GM21381 (cell line): Measurements from ENCODE around the gene SMC3.
"Not testable (repeated sequence)": the region's sequence is repeated elsewhere in the genome, so short reads cannot be mapped to it uniquely, and the experiment has no call there.

Experiments
- ATAC-seq: cut with Tn5 transposase; IDR thresholded peaks from one replicate; pipeline ENCODE4 v1.9.1; 2021; ENCODE audit warnings: mild to moderate bottlenecking, moderate library complexity; ENCODE audit not compliant: unreplicated experiment

Gene SMC3

DNA sequence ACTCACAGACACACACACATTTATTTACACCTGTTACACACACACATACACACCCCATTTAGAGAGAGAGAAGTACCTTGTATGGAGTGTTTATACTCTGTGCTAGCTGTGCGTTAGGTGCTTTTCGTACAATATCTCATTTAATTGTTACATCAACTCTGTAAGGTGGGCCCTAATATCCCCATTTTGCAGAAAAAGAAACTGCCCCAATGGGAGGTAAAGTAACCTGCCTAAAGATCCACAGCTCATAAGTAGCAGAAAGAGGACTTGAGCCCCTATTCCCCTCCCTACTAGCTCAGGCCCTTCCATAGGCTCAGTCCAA, 52.9 kb downstream of the SMC3 start:
- no peak for ATAC-seq

DNA sequence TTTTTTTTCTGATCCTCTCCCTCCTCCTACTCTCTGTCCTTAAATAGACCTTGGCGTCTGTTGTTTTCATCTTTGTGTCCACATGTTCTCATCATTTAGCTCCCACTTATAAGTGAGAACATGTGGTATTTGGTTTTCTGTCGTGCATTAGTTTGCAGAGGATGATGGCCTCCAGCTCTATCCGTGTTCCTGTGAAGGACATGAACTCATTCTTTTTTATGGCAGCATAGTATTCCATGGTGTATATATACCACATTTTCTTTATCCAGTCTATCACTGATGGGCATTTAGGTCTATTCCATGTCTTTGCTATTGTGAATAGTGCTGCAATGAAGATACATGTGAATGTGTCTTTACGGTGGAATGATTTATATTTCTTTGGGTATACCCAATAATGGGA, 55.8 kb downstream of the SMC3 start:
- not testable (repeated sequence) for ATAC-seq

DNA sequence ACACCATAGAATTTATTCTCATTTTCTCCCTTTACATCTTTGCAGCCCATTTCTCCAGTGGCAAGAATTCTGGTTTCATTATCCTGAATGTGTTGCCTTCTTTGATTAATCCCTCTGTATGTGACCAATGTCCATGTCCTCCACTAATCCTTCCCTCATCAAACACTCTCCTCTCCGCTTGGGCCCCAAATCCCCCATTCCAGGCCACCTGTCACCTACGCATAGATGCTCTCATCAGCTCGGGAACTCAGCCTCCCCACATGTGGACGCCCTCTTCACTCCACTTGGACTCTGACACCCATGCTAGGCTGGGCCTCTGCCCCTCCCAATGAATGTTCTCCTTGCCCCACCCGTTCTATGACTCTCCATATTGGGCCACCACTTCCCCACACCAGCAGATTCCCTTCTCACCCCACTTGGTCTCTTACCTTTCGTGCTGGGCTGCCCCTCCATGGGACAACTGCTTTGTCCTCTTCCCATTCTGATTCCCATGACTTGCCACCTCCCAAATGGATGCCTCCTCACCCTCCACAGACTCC, 57.9 kb downstream of the SMC3 start:
- no peak for ATAC-seq

DNA sequence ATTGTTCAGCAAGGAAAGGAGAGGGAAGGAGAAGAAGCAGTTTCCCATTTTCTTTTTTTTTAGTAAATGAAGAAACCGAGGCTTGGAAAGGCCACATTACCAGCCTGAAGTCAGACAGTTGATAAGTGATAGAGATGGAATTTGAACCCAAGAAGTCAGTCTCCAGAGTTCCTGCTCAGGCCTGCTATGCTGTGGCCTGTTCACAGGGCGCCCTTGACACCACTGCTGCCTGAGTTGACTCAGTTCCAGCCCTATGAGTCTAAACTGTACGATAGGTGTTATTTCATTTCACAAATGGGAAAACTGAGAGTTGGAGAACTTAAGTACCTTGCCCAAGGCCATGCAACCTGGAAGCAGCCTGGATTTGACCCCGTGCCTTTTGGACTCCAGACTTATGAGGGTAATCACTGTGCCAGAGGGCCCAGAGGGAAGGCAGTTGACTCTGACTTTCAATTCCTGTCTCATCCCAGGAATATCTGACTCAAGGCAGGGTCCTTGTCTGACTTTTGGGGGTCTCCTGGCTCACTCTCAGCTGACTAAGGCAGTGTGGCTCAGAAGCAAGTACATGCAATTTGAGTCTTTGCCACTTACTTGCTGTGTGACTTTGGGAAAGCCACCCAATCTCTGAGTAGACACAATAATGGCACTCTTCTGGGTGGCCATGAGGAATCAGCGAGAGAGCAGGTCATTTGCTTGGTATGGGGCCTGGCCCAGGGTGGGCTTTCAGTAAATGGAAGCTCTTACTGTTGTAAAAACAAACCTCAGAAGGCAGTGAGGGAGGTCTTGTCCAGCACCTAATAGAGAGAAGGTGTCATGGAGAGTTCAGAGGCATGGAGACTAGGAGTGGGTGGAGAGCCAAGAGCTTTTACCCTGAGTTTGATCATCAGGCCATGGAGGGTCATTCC, 58.7 kb downstream of the SMC3 start:
- no peak for ATAC-seq

DNA sequence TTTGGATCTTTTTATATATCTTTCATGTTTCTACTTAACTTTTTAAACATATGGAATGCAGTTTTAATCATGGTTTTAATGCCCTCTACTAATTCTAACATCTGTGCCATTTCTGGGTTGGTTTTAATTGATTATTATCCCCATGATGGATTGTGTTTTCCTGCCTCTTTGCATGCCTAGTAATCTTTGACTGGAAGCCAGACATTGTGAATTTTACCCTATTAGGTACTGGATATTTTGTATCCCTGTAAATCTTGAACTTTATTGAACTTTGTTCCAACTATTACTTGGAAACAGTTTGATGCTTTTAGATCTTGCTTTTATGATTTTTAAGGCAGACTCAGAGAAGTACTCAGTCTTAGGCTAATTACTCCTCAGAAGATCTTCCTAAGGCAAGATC, 60.7 kb downstream of the SMC3 start:
- ATAC-seq, result no peak

DNA sequence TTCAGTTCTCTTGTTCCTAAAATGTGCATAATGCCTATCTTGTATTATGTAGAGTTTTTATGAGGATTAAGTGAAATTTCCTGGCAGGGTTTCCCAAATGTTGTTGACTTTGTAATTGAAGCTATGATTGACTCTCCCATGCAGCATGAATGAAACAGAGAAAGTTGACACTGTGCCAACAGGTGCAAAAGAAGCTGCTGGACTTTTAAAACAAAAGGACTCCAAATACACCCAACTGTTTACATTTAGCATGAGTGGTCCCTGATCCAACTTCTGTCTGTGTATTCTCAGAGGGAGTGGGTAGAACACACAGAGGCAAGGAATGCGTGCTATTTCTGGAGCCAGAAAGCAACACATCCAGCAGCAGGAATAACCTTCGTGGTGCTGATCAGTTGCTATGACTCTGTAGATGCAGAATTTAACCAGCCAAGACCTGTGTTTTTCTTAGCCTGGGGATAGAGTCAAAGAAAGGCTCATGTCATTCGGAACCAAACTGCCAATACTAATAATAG, 62.2 kb downstream of the SMC3 start:
- no peak for ATAC-seq

DNA sequence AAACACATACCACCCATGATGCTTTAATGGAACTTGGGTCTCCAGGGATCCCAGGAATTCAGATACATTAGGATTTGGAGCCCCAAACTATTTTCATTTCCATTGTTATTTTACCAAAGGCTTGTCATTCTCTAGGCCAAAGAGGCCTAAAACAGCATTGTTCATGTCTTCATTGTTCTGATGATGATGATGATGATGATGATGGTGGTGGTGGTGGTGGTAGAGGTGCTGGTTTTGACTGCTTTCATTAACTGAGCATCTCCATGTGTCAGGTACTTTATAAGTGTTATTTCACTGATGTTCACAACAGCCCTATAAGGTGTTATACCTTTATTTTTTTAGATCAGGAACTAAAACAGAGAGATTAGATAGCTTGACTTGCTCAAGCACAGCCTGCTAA, 64.4 kb downstream of the SMC3 start:
- ATAC-seq, result no peak

DNA sequence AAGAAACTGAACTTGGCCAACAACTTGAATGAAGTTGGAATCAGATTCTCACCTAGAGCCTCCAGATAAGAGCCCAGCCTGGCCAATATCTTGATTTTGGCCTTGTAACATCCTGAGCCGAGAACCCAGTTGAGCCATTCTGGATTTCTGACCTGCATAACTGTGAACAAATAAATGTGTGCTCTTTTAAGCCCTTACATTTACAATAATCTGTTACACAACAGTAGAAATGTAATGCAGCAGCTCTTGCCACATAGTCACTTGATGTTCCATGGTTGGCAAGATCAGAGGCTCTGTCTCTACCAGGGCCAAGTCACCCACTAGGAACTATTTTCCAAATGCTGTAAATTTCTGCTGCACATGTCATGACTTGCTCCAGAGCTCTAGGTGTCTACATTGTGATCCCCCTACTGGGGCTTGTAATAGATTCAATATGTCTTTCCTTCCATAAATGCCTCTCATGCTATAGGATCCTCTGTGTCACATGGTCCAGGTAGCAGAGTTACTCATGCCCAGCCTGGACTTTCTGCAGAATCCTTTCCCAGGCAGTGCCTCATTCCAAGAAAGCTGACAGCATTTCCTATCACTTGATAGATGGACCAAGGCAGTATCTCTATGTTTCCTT, 65.2 kb downstream of the SMC3 start:
- no peak for ATAC-seq

DNA sequence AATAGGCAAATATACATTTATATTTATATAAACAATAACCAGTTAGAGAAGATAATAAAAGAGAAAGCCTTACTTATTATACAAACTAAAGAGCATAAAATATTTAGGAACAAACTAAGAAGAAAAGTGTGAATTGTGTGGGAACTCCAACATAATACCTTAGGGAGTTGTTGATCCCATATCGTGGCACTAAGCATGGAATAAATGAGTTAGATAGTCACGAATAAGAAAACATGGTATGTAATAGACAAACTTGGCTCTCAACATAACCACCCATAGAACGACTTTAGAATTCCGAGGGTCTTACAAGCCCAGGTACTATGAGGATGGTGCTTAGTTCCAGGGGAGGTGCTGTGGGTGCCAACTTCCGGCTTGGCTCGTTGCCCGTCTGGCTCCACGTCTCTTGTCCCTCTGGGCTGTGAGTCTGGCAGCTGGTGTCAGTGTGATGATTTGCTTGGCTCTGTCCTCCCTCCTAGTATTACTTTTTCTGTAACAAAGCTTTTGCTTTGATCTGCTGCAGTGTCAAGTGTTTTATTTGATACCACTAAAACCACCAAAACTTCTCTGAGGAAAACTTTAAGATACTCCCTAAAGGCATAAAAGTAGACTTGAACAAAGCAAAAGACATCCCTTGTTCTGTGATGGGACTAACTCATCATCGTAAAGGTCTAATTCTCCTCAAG, 67.2 kb downstream of the SMC3 start:
- no peak for ATAC-seq

DNA sequence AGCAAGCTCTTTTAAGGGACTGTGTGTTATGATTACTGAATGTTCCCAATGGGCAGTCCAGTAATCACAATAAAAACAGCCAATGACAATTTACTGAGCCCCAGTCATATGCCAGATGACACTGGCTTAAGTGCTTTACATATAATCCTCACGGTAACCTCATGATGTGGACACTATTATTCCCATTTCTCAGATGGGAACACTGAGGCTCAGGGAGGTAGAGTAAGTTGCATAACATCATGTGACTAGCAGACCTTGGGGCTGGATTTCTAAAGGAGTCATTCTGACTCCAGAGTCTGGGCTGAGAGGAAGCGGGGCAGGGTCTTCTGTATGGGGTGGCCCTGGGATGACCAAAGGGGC, 69.1 kb downstream of the SMC3 start:
- ATAC-seq, result no peak

DNA sequence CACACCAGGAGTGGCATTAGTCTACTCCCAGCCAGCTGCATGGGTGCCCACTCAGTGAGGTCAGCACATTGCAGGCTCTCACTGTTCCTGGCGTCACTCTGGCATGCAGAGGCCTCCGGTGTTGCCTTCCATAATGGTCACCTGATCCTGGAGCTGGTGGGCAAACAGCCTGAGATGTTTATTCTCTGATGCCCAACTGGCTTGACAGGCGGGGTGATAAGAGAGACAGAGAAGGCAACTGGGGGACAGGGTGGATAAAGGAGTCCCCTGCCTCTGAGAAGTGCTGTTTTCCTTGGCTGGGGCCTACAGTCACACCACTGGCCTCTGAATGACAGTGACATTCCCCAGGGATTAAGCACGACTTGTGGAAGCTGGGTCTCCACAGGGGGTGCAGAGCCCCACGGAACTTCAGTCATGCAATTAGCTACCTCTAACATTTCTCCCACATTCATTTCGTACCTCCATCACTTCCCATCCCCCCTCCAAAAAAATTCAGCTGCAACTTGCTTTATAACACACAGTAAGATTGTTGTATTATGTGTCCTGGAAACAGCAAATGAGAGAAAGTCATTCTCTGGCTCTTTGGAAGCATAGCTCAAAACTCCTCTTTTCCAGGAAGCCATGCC, 69.5 kb downstream of the SMC3 start:
- ATAC-seq, result no peak

DNA sequence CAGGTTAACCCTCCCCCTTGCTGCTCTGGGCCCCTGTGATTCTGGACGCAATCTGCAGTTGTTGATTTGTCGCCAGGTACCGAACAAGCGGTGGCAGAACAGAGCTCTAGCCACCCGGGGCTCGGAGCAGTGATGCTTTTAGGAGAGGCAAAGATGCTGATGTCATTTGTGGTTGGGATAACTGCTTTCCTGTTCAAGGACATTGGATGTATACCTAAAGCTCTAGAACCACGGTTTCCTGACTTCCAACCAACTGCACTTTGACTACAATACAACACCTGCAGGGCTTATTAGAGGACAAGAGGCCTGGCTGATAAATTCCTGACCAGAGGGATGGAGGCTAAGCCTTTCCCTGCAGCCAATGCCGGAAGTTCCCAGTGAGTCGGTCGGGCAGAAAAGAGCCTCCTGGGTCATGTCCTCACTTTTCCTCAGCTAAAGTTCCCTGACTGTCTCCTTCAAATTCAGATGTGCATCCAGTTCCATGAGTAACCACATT, 70.1 kb downstream of the SMC3 start:
- no peak for ATAC-seq

DNA sequence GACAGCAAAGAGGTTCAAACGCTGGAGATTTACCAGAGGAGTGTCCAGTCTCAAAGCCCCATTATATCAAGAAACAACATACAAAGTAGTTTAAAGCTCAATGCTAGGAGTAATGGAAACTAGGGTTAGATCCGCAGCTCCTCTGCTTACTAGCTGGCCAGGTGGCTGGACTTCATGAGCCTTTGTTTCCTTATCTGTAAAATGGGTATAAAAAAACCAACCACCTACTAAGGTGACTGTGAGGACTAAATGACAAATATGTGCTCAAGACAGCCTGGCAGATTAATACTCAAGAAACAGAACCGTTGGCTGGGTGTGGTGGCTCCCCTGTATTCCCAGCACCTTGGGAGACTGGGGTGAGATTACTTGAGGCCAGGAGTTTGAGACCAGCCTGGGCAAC, 70.8 kb downstream of the SMC3 start:
- ATAC-seq, result no peak

DNA sequence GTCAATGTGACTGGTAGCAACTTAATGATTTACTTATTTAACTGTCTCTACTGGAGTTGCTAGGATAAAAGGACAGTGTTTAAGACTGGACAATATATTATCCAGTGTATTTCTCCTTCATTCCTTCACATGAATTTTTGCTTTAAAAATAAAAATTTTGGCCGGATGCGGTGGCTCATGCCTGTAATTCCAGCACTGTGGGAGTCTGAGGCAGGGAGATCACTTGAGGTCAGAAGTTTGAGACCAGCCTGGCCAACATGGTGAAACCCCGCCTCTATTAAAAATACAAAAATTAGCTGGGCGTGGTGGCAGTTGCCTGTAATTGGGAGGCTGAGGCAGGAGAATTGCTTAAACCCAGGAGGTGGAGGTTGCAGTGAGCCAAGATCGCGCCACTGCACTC, 71.6 kb downstream of the SMC3 start:
- not testable (repeated sequence) for ATAC-seq

DNA sequence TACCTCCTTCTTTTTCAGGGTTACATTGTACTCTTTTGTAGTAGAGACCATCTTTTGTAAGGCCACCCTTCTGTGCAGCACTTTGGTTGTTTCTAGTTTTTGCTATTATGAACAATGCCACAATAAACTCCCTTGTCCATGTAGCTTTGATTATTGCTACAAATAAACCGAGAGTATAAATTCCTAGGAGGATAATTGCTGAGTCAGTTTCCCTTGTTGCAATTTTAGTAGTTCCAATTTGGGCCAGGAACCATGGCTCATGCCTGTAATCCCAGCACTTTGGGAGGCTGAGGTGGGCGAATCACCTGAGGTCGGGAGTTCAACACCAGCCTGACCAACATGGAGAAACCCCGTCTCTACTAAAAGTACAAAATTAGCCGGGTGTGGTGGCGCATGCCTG, 72.4 kb downstream of the SMC3 start:
- ATAC-seq, result not testable (repeated sequence)

DNA sequence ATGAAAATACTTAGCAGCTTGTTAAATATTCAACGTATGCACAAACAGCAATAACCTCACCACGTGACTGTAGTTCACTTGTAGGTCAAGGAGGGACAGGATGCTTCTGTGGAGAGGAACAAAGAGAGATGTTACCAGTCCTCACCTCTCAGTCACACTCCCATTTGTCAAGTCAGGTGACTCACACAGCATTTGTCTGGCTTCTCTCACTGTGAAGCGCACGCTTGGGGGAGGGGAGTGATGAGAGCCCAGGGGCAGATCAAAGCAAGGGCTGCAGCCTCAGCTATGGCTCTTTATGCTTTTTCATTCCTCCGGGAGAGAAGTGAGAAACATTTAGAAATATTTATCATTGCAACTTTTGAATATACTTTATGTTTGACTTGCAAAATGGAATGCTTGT, 73.8 kb downstream of the SMC3 start:
- no peak for ATAC-seq

DNA sequence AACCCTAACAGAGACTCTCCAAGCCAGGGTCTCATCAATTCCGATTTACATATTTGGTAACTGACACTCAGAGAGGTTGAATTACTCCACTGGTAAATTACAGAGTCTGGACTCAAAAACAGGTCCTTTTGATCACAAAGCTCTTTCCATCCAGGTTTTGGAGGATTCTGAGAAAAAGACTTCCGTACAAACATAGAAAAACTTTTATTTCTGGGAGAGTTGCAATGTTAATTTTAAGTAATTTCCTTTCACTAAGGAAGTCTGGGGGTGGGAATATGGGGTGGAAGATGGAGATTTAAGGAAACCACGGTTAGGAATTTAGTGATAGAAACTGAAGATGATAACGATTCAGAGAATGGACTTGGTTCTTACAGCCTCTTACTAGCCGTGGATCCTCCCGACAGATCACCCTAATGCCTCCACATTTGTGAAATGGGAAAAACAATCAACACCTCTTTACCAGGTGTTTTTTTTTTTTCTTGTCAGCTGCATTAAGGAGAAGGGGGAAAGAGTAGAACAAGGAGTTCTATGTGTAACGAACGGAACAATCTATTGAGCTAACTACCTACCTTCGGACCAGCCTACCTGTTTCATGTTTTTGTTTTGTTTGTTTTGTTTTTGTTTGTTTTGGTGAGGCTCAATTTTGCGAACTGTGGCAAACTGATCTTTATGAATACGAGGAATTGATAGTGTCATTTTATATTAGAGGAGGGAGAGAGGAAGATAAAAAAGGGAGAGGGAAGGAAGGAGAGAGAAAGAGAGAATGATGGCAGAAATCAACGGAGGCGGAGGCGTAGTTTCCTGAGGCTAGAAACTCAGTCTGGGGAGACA, 74.9 kb downstream of the SMC3 start:
- ATAC-seq, result no peak

DNA sequence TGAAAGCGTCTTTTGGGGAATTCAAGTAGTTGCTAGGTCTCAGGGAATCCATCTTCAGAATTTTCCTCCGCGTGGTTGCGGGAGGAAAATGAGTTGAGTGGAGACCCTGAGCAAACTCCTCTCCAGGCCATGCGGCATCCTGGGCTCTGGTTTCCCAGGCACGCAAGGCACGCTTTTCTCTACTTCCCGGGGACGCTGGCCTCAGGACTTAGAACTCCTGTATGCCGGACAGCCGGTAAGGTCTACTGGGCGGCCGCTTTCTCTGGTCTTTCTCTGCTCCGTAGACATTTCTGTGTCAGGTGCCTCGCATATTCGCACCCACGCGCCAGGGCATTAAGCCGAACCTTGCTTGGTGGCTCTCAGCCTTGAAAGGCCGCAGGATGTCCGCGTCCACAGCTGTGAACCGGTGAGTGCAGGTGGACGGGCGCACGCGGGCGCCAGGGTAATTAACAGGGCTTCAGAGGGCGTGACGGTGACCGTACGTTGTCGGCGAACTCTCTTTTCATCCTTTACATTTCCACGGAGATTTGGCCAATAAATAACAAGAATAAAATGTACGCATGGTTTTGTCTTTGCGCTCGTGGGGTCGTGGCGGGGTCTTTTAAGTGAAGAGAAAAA, 75.6 kb downstream of the SMC3 start:
- ATAC-seq, result no peak

DNA sequence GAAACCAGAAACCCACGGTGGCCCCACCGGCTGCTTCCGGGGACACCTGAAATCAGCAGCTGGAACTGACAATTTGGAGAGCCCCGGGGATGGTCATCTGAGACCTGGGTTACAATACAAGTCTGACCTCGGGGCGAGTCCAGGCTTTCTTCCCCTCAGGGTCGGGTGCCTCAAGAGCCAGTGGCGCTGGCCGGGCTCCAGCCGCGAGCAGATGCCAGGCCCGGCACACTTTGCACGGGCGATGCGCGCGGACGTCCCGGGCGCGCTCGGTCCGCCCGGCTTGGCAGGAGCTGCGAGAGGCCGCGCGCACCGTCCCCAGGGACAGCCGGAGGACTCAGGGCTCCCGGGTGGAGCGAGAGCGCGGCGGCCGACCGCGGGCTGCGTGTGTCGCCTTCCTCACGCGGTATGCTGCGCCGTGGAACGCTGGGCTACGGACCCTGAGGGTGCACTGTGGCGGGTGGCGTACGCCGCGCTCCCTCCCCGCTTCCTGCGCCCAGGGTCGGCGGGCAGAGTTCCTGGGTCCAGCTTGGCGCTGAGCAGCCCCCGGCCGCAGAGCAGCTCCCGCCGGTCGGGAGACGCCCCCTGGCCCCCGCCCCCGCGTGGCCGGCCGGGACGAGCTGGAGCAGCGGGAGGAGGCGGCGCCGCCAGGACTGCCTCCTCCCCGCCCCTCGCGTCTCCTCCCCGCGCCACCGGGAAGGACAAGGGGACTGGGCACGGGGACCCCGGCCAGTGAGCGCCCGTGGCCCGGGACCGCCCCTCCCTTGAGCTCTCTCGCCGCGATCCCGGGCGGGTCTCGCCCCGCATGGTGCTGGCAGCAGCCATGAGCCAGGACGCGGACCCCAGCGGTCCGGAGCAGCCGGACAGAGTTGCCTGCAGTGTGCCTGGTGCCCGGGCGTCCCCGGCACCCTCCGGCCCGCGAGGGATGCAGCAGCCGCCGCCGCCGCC, 76.4 kb downstream of the SMC3 start, which contains the start of gene RBM20:
TSS of gene RBM20 (plus strand) at position 684 of the 945 bp plus-strand sequence. CDS start at position 803, 119 bp downstream.
- peak; percentile 48 for ATAC-seq
